Stimulated activated CD4-positive, alpha-beta T cell treated with anti-CD3 and anti-CD28 coated beads, TNF-alpha, amount 100 ng/mL, for 1 hour (primary cell): Measurements from ENCODE around the gene PCSK4.
"Not testable (repeated sequence)": the region's sequence is repeated elsewhere in the genome, so short reads cannot be mapped to it uniquely, and the experiment has no call there.

Experiments
- DNase-seq, 3 donors: peaks; one replicate each; pipeline ENCODE4 v3.0.0-alpha.2; 2020; ENCODE audit warnings: low read depth in 3 of 3, low spot score in 1 of 3

PCSK4 gene

DNA sequence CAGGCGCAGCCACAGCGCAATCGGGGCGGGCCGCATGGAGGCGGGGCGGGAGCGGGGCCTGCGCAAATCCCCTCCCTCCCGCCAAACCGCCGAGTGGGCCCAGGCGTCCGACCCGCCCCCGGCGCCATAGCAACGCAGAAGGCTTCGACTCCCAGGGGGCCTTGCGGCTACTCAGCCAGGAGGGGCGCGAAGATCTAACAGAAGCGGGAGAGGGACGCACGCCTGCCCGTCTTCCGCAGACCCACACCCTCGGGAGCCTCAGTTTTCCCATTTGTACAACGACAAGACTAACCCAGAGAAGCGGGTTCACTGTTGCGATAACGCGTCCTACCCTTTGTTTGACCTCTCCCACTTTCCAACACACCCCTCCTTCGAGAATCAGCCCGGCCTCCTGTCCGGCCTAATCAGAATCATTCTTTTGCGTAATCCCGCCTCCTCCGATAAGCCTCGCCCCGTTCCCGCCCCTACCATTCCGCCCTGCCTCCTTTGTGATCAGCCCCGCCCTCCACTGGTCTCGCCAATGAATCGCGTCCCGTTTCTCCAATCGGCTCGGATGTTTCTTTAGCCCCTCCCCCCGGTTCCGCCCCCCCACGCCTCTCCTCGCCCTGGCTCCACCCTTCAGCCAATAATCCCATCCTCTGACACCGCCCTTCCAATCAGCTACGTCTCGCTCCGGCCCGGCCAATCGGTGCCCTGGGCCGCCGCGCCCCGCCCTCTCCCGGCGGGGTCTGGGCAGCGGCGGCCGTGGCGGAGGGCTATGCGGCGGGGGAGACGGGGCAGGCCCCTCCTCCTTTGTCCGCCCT is at the start of gene PCSK4:
Gene PCSK4, minus strand, starts transcription at position 40 of the 803 bp plus-strand sequence. Its CDS starts 4 bp downstream, at position 36.
- peak; percentile 96 to 98 (median 97) for DNase-seq

DNA sequence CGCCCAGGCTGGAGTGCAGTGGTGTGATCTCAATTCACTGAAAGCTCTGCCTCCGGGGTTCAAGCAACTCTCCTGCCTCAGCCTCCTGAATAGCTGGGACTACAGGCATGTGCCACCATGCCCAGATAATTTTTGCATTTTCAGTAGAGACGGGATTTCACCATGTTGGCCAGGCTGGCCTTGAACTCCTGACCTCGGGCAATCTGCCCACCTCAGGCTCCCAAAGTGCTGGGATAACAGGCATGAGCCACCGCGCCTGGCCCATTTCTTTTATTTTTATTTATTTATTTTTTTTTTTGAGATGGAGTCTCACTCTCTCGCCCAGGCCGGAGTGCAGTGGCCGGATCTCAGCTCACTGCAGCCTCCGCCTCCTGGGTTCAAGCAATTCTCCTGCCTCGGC is 49.6 kb upstream of the PCSK4 start:
- not testable (repeated sequence) for DNase-seq

DNA sequence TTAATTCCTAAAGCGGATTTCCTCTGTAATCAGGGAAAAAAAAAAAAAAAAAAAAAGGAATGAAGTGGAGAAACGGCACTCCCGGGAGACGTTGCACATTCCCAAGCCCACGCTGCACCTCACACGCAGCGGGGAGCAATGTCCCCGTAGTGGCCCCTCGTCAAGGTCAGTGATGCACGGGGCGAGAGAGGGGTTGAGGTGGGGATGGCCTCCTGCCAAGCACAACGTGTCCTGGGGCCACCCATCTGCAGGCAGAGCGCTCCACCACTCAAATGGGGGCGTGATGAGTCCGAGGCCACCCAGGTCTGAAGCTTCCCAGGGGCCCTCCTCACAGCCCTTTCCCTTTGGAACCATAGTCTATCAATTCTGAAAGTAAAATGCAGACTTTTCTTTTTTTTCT is 48.8 kb upstream of the PCSK4 start:
- no peak for DNase-seq

DNA sequence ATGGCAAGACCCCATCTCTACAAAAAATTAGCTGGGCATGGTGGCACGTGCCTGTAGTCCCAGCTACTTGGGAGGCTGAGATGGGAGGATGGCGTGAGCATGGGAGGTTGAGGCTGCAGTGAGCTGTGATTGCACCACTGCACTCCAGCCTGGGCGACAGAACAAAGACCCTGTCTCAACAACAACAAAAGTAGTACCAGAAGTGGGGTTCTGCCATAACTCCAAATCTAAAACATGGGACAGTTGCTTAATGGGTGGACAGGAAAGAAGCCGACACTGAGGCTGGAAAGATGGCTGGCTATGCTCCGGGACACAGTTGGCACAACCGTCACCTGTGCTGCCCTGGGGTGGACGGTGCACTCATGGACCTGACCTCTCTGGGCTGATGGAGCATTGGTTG is 45.5 kb upstream of the PCSK4 start:
- not testable (repeated sequence) for DNase-seq

DNA sequence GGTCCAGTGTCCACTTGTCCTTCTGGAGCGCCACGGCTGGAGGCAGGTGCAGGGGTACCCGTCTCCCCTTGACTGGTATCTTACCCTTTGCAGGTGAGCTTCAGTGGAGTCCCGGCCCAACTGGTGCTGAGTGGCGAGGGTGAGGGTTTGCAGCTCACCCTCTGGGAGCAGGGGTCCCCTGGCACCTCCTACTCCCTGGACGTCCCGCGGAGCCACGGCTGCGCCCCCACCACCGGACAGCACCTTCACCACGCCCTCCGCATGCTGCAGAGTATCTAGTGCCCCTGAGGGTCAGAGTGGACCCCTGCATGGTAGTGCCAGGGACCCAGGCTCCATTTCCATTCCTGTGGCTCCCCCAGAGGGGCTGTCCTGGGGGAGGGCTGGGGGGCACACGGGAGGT is 44.8 kb upstream of the PCSK4 start:
- no peak for DNase-seq

DNA sequence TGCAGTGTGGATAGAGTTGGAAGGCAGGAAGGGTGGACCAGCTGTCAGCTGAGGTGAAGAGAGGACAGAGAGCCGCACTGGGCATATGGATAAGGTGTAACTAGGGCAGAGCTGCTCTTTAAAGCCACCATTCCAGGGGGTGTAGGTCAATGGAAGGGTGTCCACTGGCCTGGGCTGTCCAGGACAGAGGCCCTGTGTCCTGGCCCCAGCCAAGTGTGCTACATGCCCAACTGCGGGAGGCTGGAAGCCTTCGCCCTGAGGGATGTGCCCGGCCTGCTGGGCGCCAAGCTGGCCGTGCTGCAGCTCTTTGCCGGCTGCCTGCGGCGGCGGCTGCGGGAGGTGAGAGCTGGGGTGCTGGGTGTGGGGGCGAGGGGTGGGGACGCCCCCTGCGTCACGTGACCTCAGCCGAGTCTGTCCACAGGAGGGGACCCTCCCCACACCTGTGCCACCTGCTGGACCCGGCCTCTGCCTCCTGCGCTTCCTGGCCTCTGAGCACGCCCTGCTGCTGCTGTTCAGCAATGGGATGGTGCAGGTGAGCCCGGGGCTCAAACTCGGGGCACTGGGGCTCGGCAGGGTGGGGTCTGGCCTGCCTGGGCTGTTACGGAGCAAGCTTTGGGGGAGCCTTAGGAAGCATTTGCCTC is 43.5 kb upstream of the PCSK4 start:
- no peak for DNase-seq

DNA sequence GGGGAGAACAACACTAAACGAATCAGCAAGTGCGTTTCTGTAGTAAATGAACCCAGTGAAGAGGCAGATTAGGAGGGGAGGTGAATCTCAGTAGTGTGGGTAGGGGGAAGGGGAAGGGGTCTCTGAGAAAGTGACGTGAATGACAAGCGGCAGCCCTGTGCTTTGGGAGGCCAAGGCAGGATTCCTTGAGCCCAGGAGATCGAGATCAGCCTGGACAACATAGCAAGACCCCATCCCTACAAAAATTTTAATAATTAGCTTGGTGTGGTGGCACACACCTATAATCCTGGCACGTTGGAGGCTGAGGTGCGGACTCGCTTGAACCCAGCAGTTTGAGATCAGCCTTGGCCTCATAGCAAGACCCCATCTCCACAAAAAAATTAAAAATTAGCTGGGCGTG is 41.9 kb upstream of the PCSK4 start:
- no peak for DNase-seq

DNA sequence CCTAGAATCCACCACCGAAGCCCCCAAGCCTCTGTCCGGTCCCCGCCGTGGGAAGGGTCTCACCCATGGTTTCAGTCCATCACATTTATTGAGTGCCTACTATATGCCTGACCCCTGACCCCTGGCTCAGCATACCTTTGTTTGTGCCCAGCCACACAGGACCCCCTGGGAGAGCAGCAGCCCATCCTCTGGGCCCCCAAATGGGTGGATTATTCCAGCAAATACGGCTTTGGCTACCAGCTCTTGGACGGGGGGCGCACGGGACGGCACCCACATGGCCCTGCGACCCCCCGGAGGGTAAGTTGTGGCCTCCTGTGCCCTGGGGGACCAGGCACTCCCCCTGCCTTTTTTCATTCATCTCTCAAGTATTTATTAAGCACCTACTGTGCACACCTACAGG is 41.4 kb upstream of the PCSK4 start:
- no peak for DNase-seq

DNA sequence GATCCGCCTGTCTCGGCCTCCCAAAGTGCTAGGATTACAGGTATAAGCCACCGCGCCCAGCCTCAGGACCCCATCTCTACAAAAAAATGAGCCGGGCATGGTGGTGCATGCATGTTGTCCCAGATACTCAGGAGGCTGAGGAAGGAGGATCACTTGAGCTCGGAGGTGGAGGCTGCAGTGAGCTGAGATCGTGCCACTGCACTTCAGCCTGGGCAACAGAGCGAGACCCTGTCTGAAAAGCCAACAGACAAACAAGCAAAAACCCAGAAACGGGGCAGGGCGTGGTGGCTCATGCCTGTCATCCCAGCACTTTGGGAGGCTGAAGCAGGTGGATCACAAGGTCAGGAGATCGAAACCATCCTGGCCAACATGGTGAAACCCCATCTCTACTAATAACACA is 40.7 kb upstream of the PCSK4 start:
- not testable (repeated sequence) for DNase-seq

DNA sequence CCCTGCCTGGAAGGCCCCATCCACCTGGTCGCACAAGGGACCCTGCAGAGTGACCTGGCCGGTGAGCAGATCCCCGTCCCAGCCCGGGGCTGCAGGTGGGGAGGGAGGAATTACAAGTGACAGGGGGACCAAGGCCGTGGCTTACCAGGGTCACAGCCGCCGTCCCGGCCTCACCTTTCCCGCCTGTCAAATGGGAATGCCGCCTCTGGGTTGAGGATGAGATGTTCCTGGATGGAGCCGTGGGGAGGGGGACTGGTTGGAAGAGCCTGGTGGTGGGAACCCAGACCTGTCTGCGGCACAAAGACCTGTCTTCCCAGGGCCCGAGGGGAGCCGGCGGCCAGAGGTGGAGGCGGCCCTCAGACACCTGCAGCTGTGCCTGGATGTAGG is 39.3 kb upstream of the PCSK4 start:
- no peak for DNase-seq

DNA sequence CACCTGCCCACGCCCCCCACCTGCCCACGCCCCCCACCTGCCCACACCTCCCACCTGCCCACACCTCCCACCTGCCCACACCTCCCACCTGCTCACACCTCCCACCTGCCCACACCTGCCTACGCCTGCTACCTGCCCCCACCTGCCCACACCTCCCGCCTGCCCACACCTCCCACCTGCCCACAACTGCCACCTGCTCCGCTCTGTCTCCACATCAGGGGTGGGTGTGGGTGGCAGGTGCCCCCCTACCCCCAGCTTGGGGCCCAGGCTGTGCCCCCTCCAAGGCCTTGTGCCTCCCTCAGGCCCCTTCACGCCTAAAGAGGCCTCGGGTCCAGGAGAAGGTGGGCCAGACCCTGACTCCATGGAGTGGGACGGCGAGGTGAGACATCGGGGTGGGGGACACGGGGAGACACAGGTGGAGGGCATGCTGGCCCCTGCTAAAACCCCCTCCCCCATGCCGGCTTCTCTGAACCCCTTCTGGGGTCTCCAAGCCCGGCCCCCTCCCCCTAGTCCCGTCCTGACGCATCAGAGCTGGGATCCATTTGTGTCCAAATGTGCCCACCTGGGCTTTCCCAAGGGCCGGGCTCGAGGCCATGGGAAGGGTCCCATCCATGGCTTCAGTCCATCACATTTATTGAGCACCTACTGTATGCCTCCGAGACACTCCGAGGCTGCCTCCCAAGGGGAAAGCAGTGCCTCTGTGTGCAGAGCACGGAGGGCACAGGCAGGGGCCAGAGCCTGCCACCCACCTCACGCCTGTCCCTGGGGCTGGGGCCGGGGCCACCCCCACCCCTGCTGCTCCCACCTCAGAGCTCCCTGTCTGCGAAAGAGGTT is 38.7 kb upstream of the PCSK4 start:
- no peak for DNase-seq

DNA sequence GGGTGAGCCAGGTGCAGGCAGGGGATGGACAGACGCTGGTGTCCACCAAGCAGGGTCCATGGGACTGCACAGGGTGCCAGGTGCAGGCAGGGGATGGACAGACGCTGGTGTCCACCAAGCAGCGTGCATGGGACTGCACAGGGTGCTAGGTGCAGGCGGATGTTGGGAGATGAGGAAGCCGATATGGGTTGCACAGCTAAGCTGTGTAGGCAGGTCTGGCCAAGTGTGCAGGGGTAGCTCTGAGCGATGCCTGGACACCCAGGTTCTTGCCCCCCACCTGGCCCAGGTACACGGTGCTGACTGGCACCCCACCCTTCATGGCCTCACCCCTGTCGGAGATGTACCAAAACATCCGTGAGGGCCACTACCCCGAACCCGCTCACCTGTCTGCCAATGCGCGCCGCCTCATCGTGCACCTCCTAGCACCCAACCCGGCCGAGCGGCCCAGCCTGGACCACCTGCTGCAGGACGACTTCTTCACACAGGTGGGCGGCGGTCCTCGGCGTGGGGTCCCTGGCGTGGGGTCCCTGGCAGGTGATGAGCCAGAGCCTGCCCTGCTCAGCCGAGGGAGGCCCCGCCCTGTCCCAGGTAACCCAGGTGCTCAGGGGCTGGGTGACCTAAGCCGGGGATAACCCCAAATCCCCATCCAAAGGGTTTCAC is 37.6 kb upstream of the PCSK4 start:
- no peak for DNase-seq

DNA sequence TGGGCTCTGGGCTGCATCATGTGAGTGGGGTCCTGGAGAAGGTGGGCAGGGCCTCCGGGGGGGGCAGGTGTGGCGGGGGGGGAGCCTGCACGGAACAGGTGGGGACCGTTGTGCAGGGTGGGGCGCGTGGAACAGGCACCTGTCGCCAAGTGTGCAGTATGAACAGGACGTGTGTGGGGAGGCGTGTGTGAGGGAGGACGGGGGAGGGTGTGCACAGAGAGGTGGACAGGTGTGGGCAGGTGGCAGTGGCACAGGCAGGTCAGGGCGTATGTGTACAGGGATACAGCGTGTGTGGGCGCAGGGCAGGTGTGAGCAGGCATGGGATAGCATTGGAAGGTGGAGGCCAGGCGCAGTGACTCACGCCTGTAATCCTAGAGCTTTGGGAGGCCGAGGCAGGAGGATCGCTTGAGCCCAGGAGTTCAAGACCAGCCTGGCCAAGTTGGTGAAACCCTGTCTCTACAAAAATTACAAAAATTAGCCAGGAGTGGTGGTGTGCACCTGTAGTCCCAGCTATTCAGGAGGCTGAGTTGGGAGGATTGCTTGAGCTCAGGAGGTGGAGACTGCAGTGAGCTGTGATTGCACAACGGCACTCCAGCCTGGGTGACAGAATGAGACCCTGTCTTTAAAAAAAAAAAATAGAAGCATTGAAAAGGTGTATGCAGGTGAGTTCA is 37.0 kb upstream of the PCSK4 start:
- DNase-seq: no peak

DNA sequence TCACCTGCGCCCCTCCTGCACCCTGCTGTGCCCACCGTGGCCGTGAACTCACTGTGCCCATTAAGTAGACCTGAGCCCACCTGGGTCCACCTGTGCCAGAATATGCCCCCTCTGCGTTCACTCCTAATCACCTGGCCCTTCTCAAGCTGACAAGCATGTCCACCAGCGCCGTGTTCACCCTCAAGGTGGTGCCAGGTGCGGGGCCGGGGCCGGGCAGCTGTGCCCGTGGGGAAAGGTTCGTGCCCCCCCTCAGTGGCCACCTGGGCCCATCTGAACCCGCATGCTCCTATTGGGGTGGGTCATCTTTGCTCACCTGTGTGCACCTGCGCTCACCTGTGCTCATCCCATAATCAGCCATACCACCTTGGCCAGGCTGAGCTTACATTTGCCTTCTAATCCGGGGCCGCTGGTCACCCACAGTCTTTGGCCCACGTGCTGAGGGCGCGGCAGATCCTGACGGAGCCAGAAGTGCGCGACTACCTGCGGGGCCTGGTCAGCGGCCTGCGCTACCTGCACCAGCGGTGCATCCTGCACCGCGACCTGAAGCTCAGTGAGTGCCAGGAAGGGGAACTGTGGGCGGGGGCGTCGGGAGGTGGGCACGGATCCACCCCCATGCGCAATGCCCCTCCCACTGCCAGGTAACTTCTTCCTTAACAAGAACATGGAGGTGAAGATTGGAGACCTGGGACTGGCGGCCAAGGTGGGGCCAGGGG is 36.1 kb upstream of the PCSK4 start:
- no peak for DNase-seq

DNA sequence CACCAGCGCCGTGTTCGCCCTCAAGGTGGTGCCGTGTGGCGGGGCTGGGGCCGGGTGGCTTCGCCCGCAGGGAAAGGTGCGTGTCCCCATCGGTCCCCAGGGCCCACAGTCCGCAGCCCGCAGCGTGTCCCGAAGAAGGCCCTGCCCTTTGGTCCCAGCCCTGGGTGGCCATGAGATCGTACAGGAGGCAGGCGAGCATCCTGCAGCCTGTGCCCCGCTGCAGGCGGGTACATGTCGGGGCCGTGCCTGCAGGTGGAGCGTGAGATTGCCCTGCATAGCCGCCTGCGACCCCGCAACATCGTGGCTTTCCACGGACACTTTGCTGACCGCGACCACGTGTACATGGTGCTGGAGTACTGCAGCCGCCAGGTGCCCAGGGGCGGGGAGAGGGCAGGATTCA is 35.2 kb upstream of the PCSK4 start:
- no peak for DNase-seq

DNA sequence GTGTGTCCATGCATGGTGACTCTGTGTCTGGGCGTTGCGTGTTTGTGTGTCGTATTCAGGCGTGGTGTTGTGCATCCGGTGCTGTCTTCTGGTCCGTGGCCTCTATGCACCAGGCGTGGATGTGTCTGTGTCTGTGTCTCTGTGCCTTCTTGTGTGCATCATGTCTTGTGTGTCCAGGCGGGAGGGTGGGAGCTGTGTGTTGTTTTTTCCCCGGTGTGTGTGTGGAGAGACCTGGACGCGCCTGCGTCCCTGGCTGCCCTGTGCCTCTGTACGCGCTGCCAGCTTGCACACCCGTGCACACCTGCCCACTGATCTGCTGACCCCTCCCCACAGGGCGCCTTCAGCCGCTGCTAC is 34.8 kb upstream of the PCSK4 start:
- no peak for DNase-seq

DNA sequence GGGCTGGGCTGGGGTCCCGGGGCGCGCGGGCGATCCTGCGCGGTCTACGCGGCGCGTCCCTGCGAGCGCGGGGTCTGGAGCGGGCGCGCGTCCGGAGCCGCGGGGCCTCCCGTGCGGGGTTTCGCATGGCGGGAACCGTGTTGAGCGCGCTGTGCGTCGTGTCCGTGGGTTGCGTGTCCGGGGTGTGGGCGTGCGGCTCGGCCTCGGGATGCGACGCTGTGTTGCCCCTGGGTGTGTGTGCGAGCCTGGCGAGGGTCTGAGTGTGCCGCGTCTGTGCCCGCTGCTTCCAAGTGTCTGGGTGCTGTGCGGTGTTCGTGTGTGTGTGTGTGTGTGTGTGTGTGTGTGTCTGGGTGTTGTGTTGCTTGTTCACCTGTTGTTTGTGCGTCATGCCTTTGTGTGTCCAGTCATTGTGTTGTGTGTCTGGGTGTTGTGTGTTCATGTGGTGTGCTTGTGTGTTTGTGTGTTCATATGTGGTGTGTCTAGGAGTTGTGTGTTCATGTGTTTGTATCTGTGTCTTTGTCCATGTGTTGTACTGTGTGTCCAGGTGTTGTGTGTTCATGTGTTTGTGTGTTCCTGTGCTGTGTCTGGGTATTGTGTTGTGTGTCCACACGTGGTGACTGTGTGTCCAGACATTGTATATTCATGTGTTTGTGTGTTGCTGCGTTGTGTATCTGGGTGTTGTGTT is 34.3 kb upstream of the PCSK4 start:
- DNase-seq: no peak

DNA sequence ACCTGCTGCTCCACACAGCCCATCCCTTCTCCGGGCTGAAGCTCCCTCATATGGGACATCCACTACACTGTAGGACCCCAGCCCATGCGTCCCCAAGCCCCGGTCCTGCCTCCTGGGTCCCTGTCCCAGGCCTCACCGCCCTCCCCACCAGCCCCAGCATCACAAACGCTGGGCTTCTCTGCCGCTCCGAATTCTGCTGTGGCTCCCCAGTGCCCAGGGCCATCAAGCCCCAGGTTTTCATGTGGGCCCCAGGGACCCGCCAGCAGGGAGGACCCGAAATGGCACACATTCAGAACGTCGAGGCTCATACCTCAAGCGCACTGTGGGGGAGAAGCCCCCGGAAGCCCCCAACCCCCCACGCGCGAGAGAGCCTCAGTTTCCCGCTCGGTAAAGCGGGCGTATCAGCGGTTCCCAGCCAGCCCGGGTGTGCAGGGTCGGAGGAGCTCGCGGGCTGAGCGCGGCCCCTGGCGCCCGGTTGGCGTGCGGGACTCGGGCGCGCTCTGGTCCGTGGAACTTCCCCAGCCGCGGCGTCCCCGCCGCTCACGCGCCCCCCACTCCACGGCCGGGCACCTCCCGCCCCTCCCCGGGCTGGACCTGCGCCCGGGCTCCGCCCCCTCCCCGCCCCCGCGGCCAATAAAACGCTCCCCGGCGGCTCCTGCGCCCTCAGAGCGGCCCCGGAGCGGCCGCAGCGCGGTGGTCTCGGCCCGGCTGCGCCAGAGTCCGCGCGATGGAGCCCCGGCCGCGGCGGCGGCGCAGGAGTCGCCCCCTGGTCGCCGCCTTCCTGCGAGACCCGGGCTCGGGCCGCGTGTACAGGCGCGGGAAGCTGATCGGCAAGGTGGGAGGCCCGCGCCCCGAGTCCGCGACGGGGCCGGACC is 33.5 kb upstream of the PCSK4 start, which contains the start of gene PLK5:
Gene PLK5, plus strand, starts transcription at position 666 of the 875 bp plus-strand sequence. CDS start 2,920 bp downstream, outside the sequence.
- no peak for DNase-seq

DNA sequence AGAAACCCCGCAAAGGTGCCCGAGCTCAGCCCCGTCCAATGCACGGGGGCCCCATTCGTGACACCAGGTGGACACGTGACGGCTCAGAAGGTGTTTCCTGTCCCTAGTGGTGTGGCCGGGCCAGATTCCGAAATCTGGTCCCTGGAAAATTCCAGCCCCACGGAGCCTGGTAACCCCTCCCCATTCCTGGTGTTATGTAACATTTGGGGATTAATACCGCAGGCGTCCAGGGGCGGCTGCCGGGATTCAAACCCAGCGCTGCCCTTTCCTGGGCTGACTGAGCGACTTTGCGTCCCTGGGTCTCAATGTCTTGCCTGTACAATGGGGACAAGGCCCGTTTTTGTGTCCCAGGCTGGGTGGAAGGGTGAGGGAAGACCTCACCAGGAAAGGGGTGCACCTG is 32.7 kb upstream of the PCSK4 start:
- DNase-seq: no peak
